OCI-LY3 (cell line): ENCODE measurements around the gene HPD.

Experiments
- EZH2phosphoT487 ChIP-seq: fragments of 200-600 bp; shearing (Covaris generic); IDR thresholded peaks from 2 replicates; pipeline ENCODE4 v1.6.1; 2018; ENCODE audit warnings: antibody characterized with exemption, mixed run types, low read depth
- TF ChIP-seq, protein P1 (sequence below): fragments of 200-600, 300-600 bp; sonication (generic); IDR thresholded peaks from 2 replicates; pipeline ENCODE4 v1.5.1; 2014; ENCODE audit warnings: antibody characterized with exemption, low read length, low read depth

DNA sequence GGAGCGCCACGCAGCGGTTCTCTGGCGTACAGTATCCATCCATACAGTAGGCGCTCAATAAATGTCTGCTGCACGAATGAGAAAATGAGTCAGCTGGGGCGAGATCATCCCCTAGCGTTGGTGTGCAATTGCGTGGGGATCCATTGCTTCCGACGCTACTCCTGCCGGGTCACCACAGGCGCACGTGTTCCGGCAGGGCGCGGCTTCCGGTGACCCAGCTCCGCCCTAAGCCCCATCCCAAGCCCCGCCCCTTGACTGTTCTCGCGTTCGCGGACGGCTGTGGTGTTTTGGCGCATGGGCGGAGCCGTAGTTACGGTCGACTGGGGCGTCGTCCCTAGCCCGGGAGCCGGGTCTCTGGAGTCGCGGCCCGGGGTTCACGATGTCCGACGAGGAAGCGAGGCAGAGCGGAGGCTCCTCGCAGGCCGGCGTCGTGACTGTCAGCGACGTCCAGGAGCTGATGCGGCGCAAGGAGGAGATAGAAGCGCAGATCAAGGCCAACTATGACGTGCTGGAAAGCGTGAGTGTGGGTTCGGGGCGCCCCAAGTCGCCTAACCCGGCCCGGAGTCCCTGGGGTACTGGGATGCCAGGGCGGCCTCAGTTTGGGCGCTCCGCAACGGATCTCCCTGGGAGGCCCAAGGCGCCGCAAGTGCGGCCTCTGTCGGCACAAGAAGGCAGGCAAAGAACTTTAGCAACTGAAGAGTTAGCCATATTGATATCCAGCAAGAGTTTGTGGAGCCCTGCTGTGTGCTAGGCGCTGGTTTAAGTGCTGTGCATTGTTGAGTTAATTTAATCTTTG, 30.0 kb upstream of the HPD start, which contains the start of gene PSMD9:
- TF ChIP-seq, protein P1, sequence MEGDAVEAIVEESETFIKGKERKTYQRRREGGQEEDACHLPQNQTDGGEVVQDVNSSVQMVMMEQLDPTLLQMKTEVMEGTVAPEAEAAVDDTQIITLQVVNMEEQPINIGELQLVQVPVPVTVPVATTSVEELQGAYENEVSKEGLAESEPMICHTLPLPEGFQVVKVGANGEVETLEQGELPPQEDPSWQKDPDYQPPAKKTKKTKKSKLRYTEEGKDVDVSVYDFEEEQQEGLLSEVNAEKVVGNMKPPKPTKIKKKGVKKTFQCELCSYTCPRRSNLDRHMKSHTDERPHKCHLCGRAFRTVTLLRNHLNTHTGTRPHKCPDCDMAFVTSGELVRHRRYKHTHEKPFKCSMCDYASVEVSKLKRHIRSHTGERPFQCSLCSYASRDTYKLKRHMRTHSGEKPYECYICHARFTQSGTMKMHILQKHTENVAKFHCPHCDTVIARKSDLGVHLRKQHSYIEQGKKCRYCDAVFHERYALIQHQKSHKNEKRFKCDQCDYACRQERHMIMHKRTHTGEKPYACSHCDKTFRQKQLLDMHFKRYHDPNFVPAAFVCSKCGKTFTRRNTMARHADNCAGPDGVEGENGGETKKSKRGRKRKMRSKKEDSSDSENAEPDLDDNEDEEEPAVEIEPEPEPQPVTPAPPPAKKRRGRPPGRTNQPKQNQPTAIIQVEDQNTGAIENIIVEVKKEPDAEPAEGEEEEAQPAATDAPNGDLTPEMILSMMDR, result peak; percentile 73
- no peak for TF ChIP-seq EZH2phosphoT487
